PFSK-1 (cell line): ENCODE measurements around the gene MYH15.

Experiments used
- FOXP2 ChIP-seq: optimal IDR thresholded peaks from 2 replicates; pipeline ENCODE3; 2011; ENCODE audit warnings: borderline replicate concordance, control low read depth, inconsistent platforms; ENCODE audit not compliant: insufficient read depth; ENCODE audit errors: extremely low read length, extremely low read depth
- POLR2AphosphoS5 ChIP-seq: IDR thresholded peaks from 2 replicates; pipeline ENCODE4 v1.6.1; 2012; ENCODE audit warnings: low read depth, mild to moderate bottlenecking, control low read depth, low read length, moderate library complexity
- SIN3A ChIP-seq: IDR thresholded peaks from 2 replicates; pipeline ENCODE4 v1.6.1; 2012; ENCODE audit warnings: mild to moderate bottlenecking, low read length, moderate library complexity, borderline replicate concordance; ENCODE audit not compliant: insufficient read depth
- TAF1 ChIP-seq: IDR thresholded peaks from 2 replicates; pipeline ENCODE4 v1.6.1; 2012; ENCODE audit warnings: low read length, control low read depth, borderline replicate concordance; ENCODE audit not compliant: insufficient read depth
- TF ChIP-seq, protein P1 (sequence below), 2 experiments: IDR thresholded peaks; 2 replicates each; pipeline versions ENCODE4 v1.6.1 to v1.8.0; 2011 to 2012; ENCODE audit warnings: low read depth in 2 of 2, low read length in 2 of 2, control low read depth in 1 of 2, inconsistent platforms in 1 of 2, mild to moderate bottlenecking in 1 of 2, moderate library complexity in 1 of 2; ENCODE audit not compliant: insufficient read depth in 1 of 2

Gene MYH15

DNA sequence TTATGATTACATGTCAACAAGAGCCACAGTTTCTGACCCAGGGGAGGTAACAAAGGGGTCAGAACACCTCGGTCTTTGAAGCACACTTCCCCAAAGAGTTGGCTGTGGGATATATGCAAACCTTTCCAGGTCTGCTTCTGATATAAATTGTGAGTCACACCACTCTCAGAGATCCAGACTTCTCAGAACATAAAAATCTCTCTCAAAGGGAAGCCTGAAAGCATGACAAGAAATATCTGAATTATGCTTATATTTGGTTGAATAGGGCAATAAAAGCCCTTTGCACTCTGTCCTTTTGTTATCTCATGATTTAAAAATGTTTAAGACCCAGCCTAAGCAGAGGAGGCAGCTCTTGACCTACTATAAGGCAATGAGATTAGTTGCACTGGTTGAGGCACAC is 56.8 kb downstream of the MYH15 start:
- no peak for TF ChIP-seq SIN3A
- TF ChIP-seq, protein P1, sequence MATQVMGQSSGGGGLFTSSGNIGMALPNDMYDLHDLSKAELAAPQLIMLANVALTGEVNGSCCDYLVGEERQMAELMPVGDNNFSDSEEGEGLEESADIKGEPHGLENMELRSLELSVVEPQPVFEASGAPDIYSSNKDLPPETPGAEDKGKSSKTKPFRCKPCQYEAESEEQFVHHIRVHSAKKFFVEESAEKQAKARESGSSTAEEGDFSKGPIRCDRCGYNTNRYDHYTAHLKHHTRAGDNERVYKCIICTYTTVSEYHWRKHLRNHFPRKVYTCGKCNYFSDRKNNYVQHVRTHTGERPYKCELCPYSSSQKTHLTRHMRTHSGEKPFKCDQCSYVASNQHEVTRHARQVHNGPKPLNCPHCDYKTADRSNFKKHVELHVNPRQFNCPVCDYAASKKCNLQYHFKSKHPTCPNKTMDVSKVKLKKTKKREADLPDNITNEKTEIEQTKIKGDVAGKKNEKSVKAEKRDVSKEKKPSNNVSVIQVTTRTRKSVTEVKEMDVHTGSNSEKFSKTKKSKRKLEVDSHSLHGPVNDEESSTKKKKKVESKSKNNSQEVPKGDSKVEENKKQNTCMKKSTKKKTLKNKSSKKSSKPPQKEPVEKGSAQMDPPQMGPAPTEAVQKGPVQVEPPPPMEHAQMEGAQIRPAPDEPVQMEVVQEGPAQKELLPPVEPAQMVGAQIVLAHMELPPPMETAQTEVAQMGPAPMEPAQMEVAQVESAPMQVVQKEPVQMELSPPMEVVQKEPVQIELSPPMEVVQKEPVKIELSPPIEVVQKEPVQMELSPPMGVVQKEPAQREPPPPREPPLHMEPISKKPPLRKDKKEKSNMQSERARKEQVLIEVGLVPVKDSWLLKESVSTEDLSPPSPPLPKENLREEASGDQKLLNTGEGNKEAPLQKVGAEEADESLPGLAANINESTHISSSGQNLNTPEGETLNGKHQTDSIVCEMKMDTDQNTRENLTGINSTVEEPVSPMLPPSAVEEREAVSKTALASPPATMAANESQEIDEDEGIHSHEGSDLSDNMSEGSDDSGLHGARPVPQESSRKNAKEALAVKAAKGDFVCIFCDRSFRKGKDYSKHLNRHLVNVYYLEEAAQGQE (IDR thresholded peaks at IDR 0.05; ENCODE audit: insufficient read depth in 1 of 2, low read depth in 2 of 2, low read length in 2 of 2) = no peak
- TF ChIP-seq FOXP2 = no peak
- TF ChIP-seq TAF1 = no peak
- TF ChIP-seq POLR2AphosphoS5 = no peak

GRCh38 chr3:108450444-108450843 is 60.0 kb downstream of the MYH15 start:
- no peak for TF ChIP-seq SIN3A
- no peak for TF ChIP-seq POLR2AphosphoS5
- TF ChIP-seq FOXP2 = no peak
- TF ChIP-seq TAF1 = no peak
- TF ChIP-seq, protein P1 (IDR thresholded peaks at IDR 0.05; ENCODE audit: insufficient read depth in 1 of 2, low read depth in 2 of 2, low read length in 2 of 2) = no peak

DNA sequence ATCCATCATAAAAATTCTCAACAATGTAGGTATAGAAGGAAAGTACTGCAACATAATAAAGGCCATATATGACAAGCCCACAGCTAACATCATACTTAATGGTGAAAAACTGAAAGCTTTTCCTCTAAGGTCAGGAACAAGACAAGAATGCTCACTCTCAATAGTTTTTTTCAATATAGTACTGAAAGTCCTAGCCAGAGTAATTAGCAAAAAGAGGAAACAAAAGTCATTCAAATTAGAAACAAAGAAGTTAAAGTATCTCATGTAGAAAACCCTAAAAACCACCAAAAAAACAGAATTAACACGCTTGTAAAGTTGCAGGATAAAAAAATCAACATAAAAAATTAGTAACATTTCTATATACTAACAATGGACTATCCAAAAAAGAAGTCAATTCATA is 61.8 kb downstream of the MYH15 start:
- no peak for TF ChIP-seq TAF1
- TF ChIP-seq, protein P1 (IDR thresholded peaks at IDR 0.05; ENCODE audit: insufficient read depth in 1 of 2, low read depth in 2 of 2, low read length in 2 of 2) = no peak
- TF ChIP-seq POLR2AphosphoS5 = no peak
- TF ChIP-seq FOXP2 = no peak
- no peak for TF ChIP-seq SIN3A

GRCh38 chr3:108447096-108447847 is 63.1 kb downstream of the MYH15 start:
- TF ChIP-seq FOXP2 = no peak
- TF ChIP-seq SIN3A = no peak
- TF ChIP-seq, protein P1 (IDR thresholded peaks at IDR 0.05; ENCODE audit: insufficient read depth in 1 of 2, low read depth in 2 of 2, low read length in 2 of 2) = no peak
